Colonic mucosa (tissue), 4 donors: ENCODE results near the gene GAS2L2. TPM values are rescaled to one million over a fixed set of nuclear protein-coding genes. Genes with fewer than 3 reads are reported as not detected.
A peak's percentile ranks its signal among the peaks of the same experiment; 100 is the strongest.

ENCODE experiments used
- DNase-seq: peaks from one replicate; pipeline ENCODE4 v3.0.0-alpha.2; 2020
- H3K27ac ChIP-seq: fragments of 200-600 bp; one replicate; pipeline ENCODE4 v1.8.0; 2021
- H3K27me3 ChIP-seq: fragments of 200-600 bp; one replicate; pipeline ENCODE4 v1.8.0; 2021
- H3K36me3 ChIP-seq: fragments of 200-600 bp; one replicate; pipeline ENCODE4 v1.8.0; 2021
- H3K4me1 ChIP-seq: fragments of 200-600 bp; one replicate; pipeline ENCODE4 v1.8.0; 2021; ENCODE audit warnings: mild to moderate bottlenecking
- H3K4me3 ChIP-seq: fragments of 200-600 bp; one replicate; pipeline ENCODE4 v1.8.0; 2021
- H3K9ac ChIP-seq, 2 donors: one replicate each; pipeline ENCODE4 v1.7.0; 2013; ENCODE audit warnings: control low read depth in 2 of 2, low read depth in 2 of 2, low read length in 2 of 2
- H3K9me3 ChIP-seq: fragments of 200-600 bp; one replicate; pipeline ENCODE4 v1.8.0; 2021
- CTCF ChIP-seq: fragments of 200-600 bp; IDR thresholded peaks from one replicate; pipeline ENCODE4 v1.8.0; 2022; ENCODE audit warnings: antibody characterized with exemption, mild to moderate bottlenecking
- intact Hi-C: fragments of 100-400 bp; cut with DNase I; formaldehyde crosslinking; loops from one replicate; pipeline ENCODE4 v1.14.1; 2022
- total RNA-seq, 2 donors: library from RNA; stranded (reverse); fragmentation: NEBNext Ultra II Directional in 1 of 2; extraction: Animal tissue kit (Norgen Biotek cat#: 25700) in 1 of 2; gene quantifications; one replicate each; pipeline ENCODE4 v1.2.1, GENCODE V29; 2021
- donor health status: healthy.
- donor health status: DM: no; HTN: no; CAD: no.
- donor health status: DM: no; HTN: no; CAD: no.

The GAS2L2 gene
- total RNA-seq, 2 donors from 2014 or later: 0.15 TPM; not detected in 1

GRCh38 chr17:35790841-35791240, 37.8 kb upstream of the GAS2L2 start:
- Histone ChIP-seq H3K27ac (no peak overlapping the region), H3K4me1 (peaks cover 12% of the 10 kb centered on the region), H3K36me3 (no peaks in the 10 kb centered on the region)

GRCh38 chr17:35788477-35789368, 35.7 kb upstream of the GAS2L2 start:
- no peaks in the 10 kb centered on the region for H3K9me3 ChIP-seq
- no peaks in the 10 kb centered on the region for H3K27me3 ChIP-seq
- no peak for DNase-seq
- intact Hi-C loops: no loop called here
- no peak overlapping the region for H3K4me3 ChIP-seq
- peaks cover 17% of the 10 kb centered on the region for H3K4me1 ChIP-seq
- no peak for TF ChIP-seq CTCF
- H3K36me3 ChIP-seq: no peaks in the 10 kb centered on the region
- no peak overlapping the region for H3K9ac ChIP-seq
- peak overlapping the region; percentile 75 for H3K27ac ChIP-seq

More at GRCh38 chr17:35790841-35791240, 37.8 kb upstream of the GAS2L2 start:
- intact Hi-C loops: no loop called here
- TF ChIP-seq CTCF: no peak
- Histone ChIP-seq H3K9me3 (no peaks in the 10 kb centered on the region), H3K9ac (no peak overlapping the region), H3K4me3 (no peak overlapping the region), H3K27me3 (no peaks in the 10 kb centered on the region)
- DNase-seq: no peak

- H3K36me3 ChIP-seq: no peaks in the 10 kb centered on the region
- DNase-seq: no peak
- peak overlapping the region; percentile 75 for H3K27ac ChIP-seq
- H3K27me3 ChIP-seq: no peaks in the 10 kb centered on the region
- no peaks in the 10 kb centered on the region for H3K9me3 ChIP-seq
- intact Hi-C loops: no loop called here
- no peak for TF ChIP-seq CTCF
- peaks cover 21% of the 10 kb centered on the region for H3K4me1 ChIP-seq
- no peak overlapping the region for H3K4me3 ChIP-seq
- no peak overlapping the region for H3K9ac ChIP-seq
Observed at GRCh38 chr17:35786941-35787432, 33.9 kb upstream of the GAS2L2 start.

GRCh38 chr17:35784895-35785294, 31.9 kb upstream of the GAS2L2 start:
- Histone ChIP-seq H3K9me3 (no peaks in the 10 kb centered on the region), H3K9ac (peak overlapping the region in 1 of 2 donors; percentile 73), H3K27me3 (no peaks in the 10 kb centered on the region), H3K27ac (peak overlapping the region; percentile 71), H3K36me3 (no peaks in the 10 kb centered on the region), H3K4me1 (peaks cover 21% of the 10 kb centered on the region), H3K4me3 (no peak overlapping the region)
- no peak for DNase-seq
- TF ChIP-seq CTCF: no peak
- intact Hi-C loops: no loop called here

GRCh38 chr17:35780950-35781349, 27.9 kb upstream of the GAS2L2 start:
- Histone ChIP-seq H3K9ac (no peak overlapping the region), H3K36me3 (no peaks in the 10 kb centered on the region), H3K27ac (no peak overlapping the region), H3K4me1 (peaks cover 9% of the 10 kb centered on the region), H3K9me3 (no peaks in the 10 kb centered on the region), H3K27me3 (no peaks in the 10 kb centered on the region), H3K4me3 (no peak overlapping the region)
- no peak for TF ChIP-seq CTCF
- intact Hi-C loops: no loop called here
- DNase-seq: no peak
